GM12801 (cell line): ENCODE data around the gene CA12.

Experiments
- TF ChIP-seq, protein P1 (sequence below): IDR thresholded peaks from one replicate; pipeline ENCODE4 v1.5.1; 2011; ENCODE audit warnings: control low read depth; ENCODE audit not compliant: insufficient read length; ENCODE audit errors: extremely low read depth

CA12 gene

DNA sequence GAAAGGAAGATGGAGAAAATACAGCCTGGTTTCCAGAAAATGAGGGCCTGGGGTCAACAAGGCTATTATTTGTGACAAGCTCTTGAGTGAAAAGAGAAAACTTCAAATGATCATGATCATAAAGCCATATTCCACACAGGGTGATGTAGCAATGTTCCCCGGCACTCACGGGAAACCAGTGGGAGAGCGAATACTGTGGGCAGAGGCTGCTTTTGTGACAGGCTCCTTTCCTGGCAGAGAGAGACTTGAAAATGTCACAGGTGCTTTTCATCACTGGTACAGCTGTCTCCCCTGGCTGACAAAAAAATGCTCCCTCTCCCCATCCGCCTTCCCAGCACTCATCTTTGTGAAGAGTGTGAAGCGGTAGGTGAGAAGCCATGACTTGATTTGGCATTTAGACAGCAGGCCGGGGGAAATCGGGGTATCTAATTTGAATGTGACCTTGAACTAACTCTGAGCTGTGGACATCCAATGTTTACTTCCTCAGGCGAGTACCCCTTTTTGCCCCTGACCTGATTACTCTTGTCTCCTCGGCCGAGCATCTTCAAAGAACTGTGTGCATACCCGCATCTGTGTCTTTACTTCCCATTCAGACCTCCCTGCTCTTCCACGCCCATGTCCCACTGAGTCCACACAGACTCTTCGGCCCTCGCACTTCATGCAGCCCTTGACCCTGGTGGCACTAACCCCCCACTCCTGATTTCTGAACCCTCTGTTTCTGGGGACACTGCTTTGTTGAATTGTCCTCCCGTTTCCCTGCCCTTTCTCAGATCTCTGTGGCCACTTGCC, 23.2 kb downstream of the CA12 start:
- TF ChIP-seq, protein P1, sequence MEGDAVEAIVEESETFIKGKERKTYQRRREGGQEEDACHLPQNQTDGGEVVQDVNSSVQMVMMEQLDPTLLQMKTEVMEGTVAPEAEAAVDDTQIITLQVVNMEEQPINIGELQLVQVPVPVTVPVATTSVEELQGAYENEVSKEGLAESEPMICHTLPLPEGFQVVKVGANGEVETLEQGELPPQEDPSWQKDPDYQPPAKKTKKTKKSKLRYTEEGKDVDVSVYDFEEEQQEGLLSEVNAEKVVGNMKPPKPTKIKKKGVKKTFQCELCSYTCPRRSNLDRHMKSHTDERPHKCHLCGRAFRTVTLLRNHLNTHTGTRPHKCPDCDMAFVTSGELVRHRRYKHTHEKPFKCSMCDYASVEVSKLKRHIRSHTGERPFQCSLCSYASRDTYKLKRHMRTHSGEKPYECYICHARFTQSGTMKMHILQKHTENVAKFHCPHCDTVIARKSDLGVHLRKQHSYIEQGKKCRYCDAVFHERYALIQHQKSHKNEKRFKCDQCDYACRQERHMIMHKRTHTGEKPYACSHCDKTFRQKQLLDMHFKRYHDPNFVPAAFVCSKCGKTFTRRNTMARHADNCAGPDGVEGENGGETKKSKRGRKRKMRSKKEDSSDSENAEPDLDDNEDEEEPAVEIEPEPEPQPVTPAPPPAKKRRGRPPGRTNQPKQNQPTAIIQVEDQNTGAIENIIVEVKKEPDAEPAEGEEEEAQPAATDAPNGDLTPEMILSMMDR = no peak

DNA sequence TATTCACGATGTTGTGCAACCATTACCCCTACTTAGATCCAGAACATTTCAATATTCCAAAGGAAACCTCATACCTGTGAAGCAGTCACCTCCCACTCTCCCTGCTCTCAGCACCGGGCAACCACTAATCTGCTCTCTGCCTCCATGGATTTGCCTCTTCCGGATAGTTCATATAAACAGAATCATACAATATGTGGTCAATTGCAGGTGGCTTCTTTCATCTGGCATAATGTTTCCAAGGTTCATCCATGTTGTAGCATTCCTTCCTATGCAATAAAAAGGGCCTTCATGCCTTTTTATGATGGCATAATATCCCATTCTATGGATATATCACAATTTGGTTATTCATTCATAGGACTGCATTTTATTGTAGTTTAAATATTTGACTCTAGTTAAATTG, 23.9 kb downstream of the CA12 start:
- TF ChIP-seq, protein P1 = no peak

DNA sequence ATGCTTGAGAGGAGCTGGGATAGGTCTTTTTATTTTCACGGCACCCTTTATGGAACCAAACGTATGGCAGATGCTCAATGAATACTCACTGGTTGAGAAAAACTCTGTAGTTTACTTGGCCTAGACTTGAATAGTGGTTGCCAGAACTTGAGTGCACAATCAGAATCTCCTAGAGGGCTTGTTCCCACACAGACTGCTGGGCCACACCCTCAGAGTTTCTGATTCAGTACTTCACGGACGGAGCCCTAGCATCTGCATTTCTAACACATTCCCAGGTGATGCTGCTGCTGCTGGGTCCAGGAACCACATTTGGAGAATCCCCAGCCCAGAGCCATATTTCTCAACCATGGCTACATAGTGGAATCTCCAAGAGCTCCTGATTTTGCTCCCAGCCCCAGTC, 24.6 kb downstream of the CA12 start:
- TF ChIP-seq, protein P1 = no peak

DNA sequence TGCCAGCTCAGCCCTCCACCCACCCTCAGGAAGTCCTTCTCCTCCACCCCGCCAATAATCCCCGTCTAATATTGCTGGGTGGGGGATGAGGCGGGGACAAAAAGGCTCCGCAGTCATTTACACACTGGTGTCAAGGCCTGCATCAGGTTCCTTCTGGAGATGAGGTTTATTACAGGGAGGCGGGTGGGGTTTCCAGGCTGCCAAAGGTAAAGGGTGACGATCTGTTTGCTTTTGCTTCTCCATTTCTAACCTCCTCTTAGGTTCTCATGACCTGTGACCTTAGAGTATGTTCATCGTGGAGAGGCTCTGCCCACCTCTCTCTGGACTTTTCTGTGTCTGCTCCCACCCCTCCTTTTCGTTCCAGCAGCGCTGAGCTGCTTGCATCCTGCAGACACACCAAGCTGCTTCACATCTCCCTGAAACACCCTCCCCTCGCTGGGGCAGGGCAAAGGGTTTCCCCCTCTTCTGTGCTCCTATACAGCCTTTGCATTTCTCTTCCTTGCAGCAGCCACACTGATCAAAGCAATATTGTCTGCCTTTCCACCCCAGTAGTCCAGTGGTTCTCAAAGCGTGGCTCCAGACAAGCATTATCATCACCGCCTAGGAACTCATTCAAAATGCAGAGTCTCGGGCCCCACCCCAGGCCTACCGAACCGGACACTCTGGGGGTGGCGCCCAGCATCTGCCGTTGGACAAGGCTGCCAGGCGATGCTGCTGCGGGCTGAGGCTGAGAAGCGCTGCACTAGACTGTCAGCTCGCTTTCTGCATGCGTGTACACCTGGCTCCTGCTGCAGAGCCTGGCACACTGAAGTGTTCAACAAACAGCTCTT, 26.6 kb downstream of the CA12 start:
- TF ChIP-seq, protein P1 = no peak

DNA sequence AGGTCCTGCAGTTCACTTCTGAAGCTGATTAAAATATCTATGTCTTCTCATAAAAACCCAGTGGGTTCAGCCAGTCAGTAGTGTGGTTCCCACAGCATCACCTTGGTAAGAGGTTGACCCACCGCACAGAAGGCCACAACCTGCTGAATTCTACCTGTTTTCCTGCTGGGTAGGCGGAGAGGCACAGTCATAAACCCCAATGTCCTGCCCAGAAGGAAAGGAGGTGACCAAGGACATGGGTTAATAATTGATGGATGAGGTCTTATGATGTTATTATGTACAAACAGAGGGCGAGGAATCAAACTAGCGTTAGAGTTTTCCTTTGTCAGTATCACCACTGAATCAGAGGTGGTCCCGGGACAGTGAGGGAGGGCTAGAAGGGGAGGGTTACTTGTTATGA, 27.8 kb downstream of the CA12 start:
- TF ChIP-seq, protein P1 = no peak

DNA sequence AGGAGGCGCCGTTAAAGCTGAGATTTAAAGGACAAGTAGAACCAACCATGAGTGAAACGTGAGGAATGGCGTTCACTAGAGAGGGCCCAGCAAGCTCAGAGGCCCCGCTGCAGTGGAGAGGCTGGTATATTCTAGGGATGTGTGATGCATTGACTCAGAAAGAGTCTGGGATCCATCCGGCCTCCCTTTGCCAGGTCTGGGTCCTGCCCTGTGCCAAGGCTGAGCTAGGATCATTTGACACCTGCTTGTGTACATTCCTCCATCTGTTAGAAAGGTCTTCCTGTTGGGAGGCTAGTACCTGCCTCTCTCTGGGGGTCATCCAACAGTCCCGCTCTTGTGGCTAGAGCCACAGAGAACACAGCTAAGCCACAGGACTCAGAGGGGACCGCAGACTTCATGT, 28.4 kb downstream of the CA12 start:
- TF ChIP-seq, protein P1 = no peak

DNA sequence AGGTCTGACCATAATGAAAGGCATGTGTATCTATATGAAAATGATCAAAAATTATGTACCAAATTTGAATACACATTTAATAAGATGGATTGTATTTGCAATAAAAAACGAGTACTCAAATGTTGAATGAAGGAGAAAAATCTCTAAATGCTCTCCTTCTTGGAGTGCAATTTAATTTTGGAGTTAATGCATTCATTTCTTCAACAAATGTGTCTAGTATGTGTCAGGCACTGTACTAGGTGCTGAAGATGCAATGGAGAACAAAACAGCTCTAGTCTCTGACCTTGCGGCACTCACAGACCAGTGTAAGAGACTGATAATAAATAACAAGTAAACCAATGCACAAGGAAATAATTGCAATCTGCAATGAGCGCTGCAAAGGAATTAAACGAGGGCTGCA, 28.8 kb downstream of the CA12 start:
- TF ChIP-seq, protein P1 = no peak
